GM23338 (cell line): ENCODE results near the gene NKAIN2. TPM values are rescaled to one million over a fixed set of nuclear protein-coding genes. Genes with fewer than 3 reads are reported as not detected.

ENCODE experiments used
- ATAC-seq: fragments of 200-7000 bp; cut with Tn5 transposase; 3 replicates; pipeline ENCODE4 v1.9.1; 2020
- DNase-seq: peaks from one replicate; pipeline ENCODE4 v3.0.0-alpha.2; 2015; ENCODE audit warnings: low spot score
- H2AFZ ChIP-seq: fragments of 200-600 bp; sonication (generic); 2 replicates; pipeline ENCODE4 v1.8.0; 2016; ENCODE audit warnings: antibody characterized with exemption, mild to moderate bottlenecking, moderate library complexity
- H3F3A ChIP-seq: fragments of 200-600 bp; sonication (generic); replicated peaks from 2 replicates; pipeline ENCODE4 v1.8.0; 2017; ENCODE audit warnings: antibody characterized with exemption, mixed run types, low read depth
- H3K27ac ChIP-seq: fragments of 200-600 bp; sonication (generic); 2 replicates; pipeline ENCODE4 v1.6.1; 2016; ENCODE audit warnings: low read depth
- H3K27me3 ChIP-seq: fragments of 200-600 bp; sonication (generic); 2 replicates; pipeline ENCODE4 v1.8.0; 2016; ENCODE audit warnings: mild to moderate bottlenecking, mixed run types, moderate library complexity; ENCODE audit not compliant: insufficient read depth
- H3K36me3 ChIP-seq: fragments of 200-600 bp; sonication (generic); 2 replicates; pipeline ENCODE4 v1.8.0; 2016; ENCODE audit warnings: mild to moderate bottlenecking; ENCODE audit not compliant: insufficient read depth
- H3K4me1 ChIP-seq: fragments of 200-600 bp; sonication (generic); 2 replicates; pipeline ENCODE4 v1.8.0; 2016; ENCODE audit warnings: mild to moderate bottlenecking, moderate library complexity; ENCODE audit not compliant: insufficient read depth
- H3K4me2 ChIP-seq: fragments of 200-600 bp; sonication (generic); 2 replicates; pipeline ENCODE4 v1.7.1; 2017; ENCODE audit warnings: mixed run types
- H3K4me3 ChIP-seq: fragments of 200-600 bp; sonication (generic); 2 replicates; pipeline ENCODE4 v1.6.1; 2016; ENCODE audit warnings: mixed run types
- H3K79me2 ChIP-seq: fragments of 200-600 bp; sonication (generic); replicated peaks from 2 replicates; pipeline ENCODE4 v1.8.0; 2017; ENCODE audit warnings: mild to moderate bottlenecking; ENCODE audit not compliant: insufficient read depth
- H3K9me2 ChIP-seq: fragments of 200-600 bp; sonication (generic); 2 replicates; pipeline ENCODE4 v1.8.0; 2017; ENCODE audit not compliant: insufficient read depth
- H4K20me1 ChIP-seq: fragments of 200-600 bp; sonication (generic); replicated peaks from 2 replicates; pipeline ENCODE4 v1.8.0; 2017; ENCODE audit warnings: mild to moderate bottlenecking; ENCODE audit not compliant: insufficient read depth
- H3K27ac Mint-ChIP-seq: 2 replicates; pipeline ENCODE4 v1.8.0; 2020; ENCODE audit warnings: inconsistent platforms, mild to moderate bottlenecking, moderate library complexity, mixed read lengths
- H3K27me3 Mint-ChIP-seq: 3 replicates; pipeline ENCODE4 v1.8.0; 2022; ENCODE audit warnings: low read depth, mild to moderate bottlenecking, moderate library complexity, mixed read lengths, inconsistent platforms; ENCODE audit not compliant: insufficient read depth, poor library complexity
- H3K36me3 Mint-ChIP-seq: 3 replicates; pipeline ENCODE4 v1.8.0; 2021; ENCODE audit warnings: low read depth, mild to moderate bottlenecking, inconsistent platforms, moderate library complexity, mixed read lengths
- H3K4me1 Mint-ChIP-seq: 3 replicates; pipeline ENCODE4 v1.8.0; 2020; ENCODE audit warnings: mild to moderate bottlenecking, inconsistent platforms, mixed read lengths
- H3K4me3 Mint-ChIP-seq: 3 replicates; pipeline ENCODE4 v1.8.0; 2021; ENCODE audit warnings: moderate library complexity, mild to moderate bottlenecking, inconsistent platforms, mixed read lengths
- H3K9me3 Mint-ChIP-seq: 3 replicates; pipeline ENCODE4 v1.8.0; 2020; ENCODE audit warnings: moderate library complexity, mild to moderate bottlenecking, inconsistent platforms, mixed read lengths
- CREB1 ChIP-seq: fragments of 250-450 bp; sonication (Bioruptor Pico); IDR thresholded peaks from 2 replicates; pipeline ENCODE4 v1.5.0; 2020; ENCODE audit warnings: low read depth, mild to moderate bottlenecking, moderate library complexity
- ETS1 ChIP-seq: IDR thresholded peaks from 2 replicates; pipeline ENCODE4 v1.6.1; 2016; ENCODE audit warnings: antibody characterized with exemption
- EZH2 ChIP-seq: fragments of 200-600 bp; sonication (generic); IDR thresholded peaks from one replicate; pipeline ENCODE4 v1.8.0; 2017; ENCODE audit warnings: antibody characterized with exemption, mild to moderate bottlenecking, low read depth; ENCODE audit not compliant: unreplicated experiment
- EZH2phosphoT487 ChIP-seq: fragments of 200-600 bp; sonication (generic); IDR thresholded peaks from one replicate; pipeline ENCODE4 v1.8.1; 2018; ENCODE audit warnings: antibody characterized with exemption; ENCODE audit not compliant: unreplicated experiment
- NANOG ChIP-seq: IDR thresholded peaks from 2 replicates; pipeline ENCODE4 v1.6.1; 2016; ENCODE audit warnings: antibody characterized with exemption, borderline replicate concordance
- POLR2AphosphoS5 ChIP-seq: IDR thresholded peaks from 2 replicates; pipeline ENCODE4 v1.6.1; 2016; ENCODE audit warnings: antibody characterized with exemption, low read depth
- STAT1 ChIP-seq: IDR thresholded peaks from one replicate; pipeline ENCODE4 v1.6.1; 2016; ENCODE audit warnings: antibody characterized with exemption; ENCODE audit not compliant: unreplicated experiment
- ZNF114 ChIP-seq: fragments of 250-450 bp; sonication (Bioruptor Pico); IDR thresholded peaks from 2 replicates; pipeline ENCODE4 v1.5.0; 2020; ENCODE audit warnings: mild to moderate bottlenecking, moderate library complexity
- ZNF331 ChIP-seq: fragments of 250-450 bp; sonication (Bioruptor Pico); IDR thresholded peaks from 2 replicates; pipeline ENCODE4 v1.5.0; 2020; ENCODE audit warnings: low read depth, mild to moderate bottlenecking, moderate library complexity
- polyA plus RNA-seq: library from polyadenylated mRNA; unstranded; fragments of >200 nt; fragmentation: Nextera tagmentation; extraction: Ambion mirVana; gene quantifications from 2 replicates; pipeline ENCODE4 v1.2.1, GENCODE V29; 2016
- total RNA-seq: library from RNA; depleted of rRNA; stranded (reverse); fragments of >200 nt; shearing (Covaris generic); gene quantifications from 2 replicates; pipeline ENCODE4 v1.2.3, GENCODE V29; 2014
- TF ChIP-seq, protein P1 (sequence below): IDR thresholded peaks from one replicate; pipeline ENCODE4 v1.6.1; 2018; ENCODE audit warnings: antibody characterized with exemption; ENCODE audit not compliant: unreplicated experiment

NKAIN2 gene
- total and polyA plus RNA-seq, 2 experiments from 2014 or later: 0.39 to 1.1 TPM

- Histone ChIP-seq H3K27me3 (no peaks in the 10 kb centered on the region), H3K9me2 (0 out of 2 replicates have a peak, but pooled peaks cover 3% of the 10 kb centered on the region), H3K79me2 (no peaks in the 10 kb centered on the region)
Observed at GRCh38 chr6:124859366-124859765, 1055.7 kb downstream of the NKAIN2 start.

GRCh38 chr6:124866040-124866439, 1062.4 kb downstream of the NKAIN2 start:
- ATAC-seq: no peak
- no peak overlapping the region for H2AFZ ChIP-seq

More at GRCh38 chr6:124859366-124859765, 1055.7 kb downstream of the NKAIN2 start:
- Mint-ChIP-seq H3K4me3 (no peak overlapping the region), H3K9me3 (peaks cover 7% of the 10 kb centered on the region; the same call in 1 of the 3 replicates), H3K4me1 (peaks cover 3% of the 10 kb centered on the region; the same call in 1 of the 3 replicates), H3K27ac (no peak overlapping the region), H3K36me3 (no peaks in the 10 kb centered on the region), H3K27me3 (no peaks in the 10 kb centered on the region)
- no peak overlapping the region for H3K27ac ChIP-seq
- no peaks in the 10 kb centered on the region for H3F3A ChIP-seq
- TF ChIP-seq EZH2phosphoT487 (no peak), ETS1 (no peak), ZNF114 (CRISPR knock-in tag) (no peak), EZH2 (no peak), NANOG (no peak), POLR2AphosphoS5 (no peak)
- TF ChIP-seq, protein P1, sequence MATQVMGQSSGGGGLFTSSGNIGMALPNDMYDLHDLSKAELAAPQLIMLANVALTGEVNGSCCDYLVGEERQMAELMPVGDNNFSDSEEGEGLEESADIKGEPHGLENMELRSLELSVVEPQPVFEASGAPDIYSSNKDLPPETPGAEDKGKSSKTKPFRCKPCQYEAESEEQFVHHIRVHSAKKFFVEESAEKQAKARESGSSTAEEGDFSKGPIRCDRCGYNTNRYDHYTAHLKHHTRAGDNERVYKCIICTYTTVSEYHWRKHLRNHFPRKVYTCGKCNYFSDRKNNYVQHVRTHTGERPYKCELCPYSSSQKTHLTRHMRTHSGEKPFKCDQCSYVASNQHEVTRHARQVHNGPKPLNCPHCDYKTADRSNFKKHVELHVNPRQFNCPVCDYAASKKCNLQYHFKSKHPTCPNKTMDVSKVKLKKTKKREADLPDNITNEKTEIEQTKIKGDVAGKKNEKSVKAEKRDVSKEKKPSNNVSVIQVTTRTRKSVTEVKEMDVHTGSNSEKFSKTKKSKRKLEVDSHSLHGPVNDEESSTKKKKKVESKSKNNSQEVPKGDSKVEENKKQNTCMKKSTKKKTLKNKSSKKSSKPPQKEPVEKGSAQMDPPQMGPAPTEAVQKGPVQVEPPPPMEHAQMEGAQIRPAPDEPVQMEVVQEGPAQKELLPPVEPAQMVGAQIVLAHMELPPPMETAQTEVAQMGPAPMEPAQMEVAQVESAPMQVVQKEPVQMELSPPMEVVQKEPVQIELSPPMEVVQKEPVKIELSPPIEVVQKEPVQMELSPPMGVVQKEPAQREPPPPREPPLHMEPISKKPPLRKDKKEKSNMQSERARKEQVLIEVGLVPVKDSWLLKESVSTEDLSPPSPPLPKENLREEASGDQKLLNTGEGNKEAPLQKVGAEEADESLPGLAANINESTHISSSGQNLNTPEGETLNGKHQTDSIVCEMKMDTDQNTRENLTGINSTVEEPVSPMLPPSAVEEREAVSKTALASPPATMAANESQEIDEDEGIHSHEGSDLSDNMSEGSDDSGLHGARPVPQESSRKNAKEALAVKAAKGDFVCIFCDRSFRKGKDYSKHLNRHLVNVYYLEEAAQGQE: no peak
- H2AFZ ChIP-seq: no peak overlapping the region
- DNase-seq (no peak), ATAC-seq (no peak)
- no peak overlapping the region for H3K4me2 ChIP-seq
- no peak overlapping the region for H3K4me3 ChIP-seq
- H3K4me1 ChIP-seq: peaks cover 3% of the 10 kb centered on the region; the same call in 1 of the 2 replicates
- no peaks in the 10 kb centered on the region for H3K36me3 ChIP-seq
- no peaks in the 10 kb centered on the region for H4K20me1 ChIP-seq

More at GRCh38 chr6:124866040-124866439, 1062.4 kb downstream of the NKAIN2 start:
- H3K4me1 Mint-ChIP-seq: no peaks in the 10 kb centered on the region
- no peak for DNase-seq
- Histone ChIP-seq H3K27ac (no peak overlapping the region), H4K20me1 (no peaks in the 10 kb centered on the region), H3K27me3 (no peaks in the 10 kb centered on the region), H3K4me2 (no peak overlapping the region), H3K4me1 (no peaks in the 10 kb centered on the region), H3K9me2 (no peaks in the 10 kb centered on the region), H3K36me3 (no peaks in the 10 kb centered on the region), H3K79me2 (no peaks in the 10 kb centered on the region), H3F3A (no peaks in the 10 kb centered on the region), H3K4me3 (no peak overlapping the region)
- H3K27me3 Mint-ChIP-seq: no peaks in the 10 kb centered on the region
- no peak overlapping the region for H3K4me3 Mint-ChIP-seq
- no peak overlapping the region for H3K27ac Mint-ChIP-seq
- peaks cover 7% of the 10 kb centered on the region; the same call in 1 of the 3 replicates for H3K9me3 Mint-ChIP-seq
- H3K36me3 Mint-ChIP-seq: no peaks in the 10 kb centered on the region
- TF ChIP-seq CREB1: no peak
- TF ChIP-seq EZH2phosphoT487: no peak
- no peak for TF ChIP-seq ZNF331
- TF ChIP-seq STAT1: no peak
